Uterus (tissue), 4 donors: Measurements from ENCODE around the gene PARD6B. TPM values are rescaled to one million over a fixed set of nuclear protein-coding genes. Genes with fewer than 3 reads are reported as not detected.

Experiments used
- DNase-seq, 2 donors: peaks; one replicate each; pipeline ENCODE4 v3.0.0-alpha.2; 2019 to 2020
- H3K27ac ChIP-seq, 2 donors: fragments of 200-600 bp; sonication (generic); 1 replicate in 1 of 2; 2 replicates in 1 of 2; pipeline ENCODE4 v1.5.1; 2016 to 2018
- H3K27me3 ChIP-seq, 2 donors: fragments of 200-600 bp; sonication (generic); one replicate each; pipeline ENCODE4 v1.5.1; 2018 to 2019; ENCODE audit warnings: control low read depth in 1 of 2
- H3K36me3 ChIP-seq, 2 donors: fragments of 200-600 bp; sonication (generic); one replicate each; pipeline ENCODE4 v1.5.1; 2019; ENCODE audit warnings: control low read depth in 1 of 2
- H3K4me1 ChIP-seq, 2 donors: fragments of 200-600 bp; sonication (generic); one replicate each; pipeline ENCODE4 v1.5.1; 2018 to 2019; ENCODE audit warnings: control low read depth in 1 of 2
- H3K4me3 ChIP-seq, 2 donors: fragments of 200-600 bp; sonication (generic); 1 replicate in 1 of 2; 2 replicates in 1 of 2; pipeline ENCODE4 v1.5.1; 2018 to 2019; ENCODE audit warnings: mild to moderate bottlenecking in 1 of 2
- H3K9me3 ChIP-seq, 2 donors: fragments of 200-600 bp; sonication (generic); one replicate each; pipeline ENCODE4 v1.5.1; 2019; ENCODE audit warnings: control low read depth in 1 of 2
- POLR2A ChIP-seq, 2 donors: fragments of 450-650 bp; IDR thresholded peaks; one replicate each; pipeline ENCODE4 v1.6.1; 2016; ENCODE audit warnings: antibody characterized with exemption in 2 of 2, mild to moderate bottlenecking in 1 of 2, moderate library complexity in 1 of 2
- intact Hi-C: fragments of 100-400 bp; cut with DNase I; formaldehyde crosslinking; loops from one replicate; pipeline ENCODE4 v1.15.1; 2023; ENCODE audit warnings: low total_unique reads
- total RNA-seq, 4 donors: library from RNA; depleted of rRNA in 3 of 4; stranded (reverse); fragments of >200 nt in 3 of 4; gene quantifications; one replicate each; pipeline versions ENCODE4 v1.1.0 to v1.2.4, GENCODE V29; 2014 to 2023
- TF ChIP-seq, protein P1 (sequence below), 4 experiments: fragments of 200-600 bp in 2 of 4; fragments of 450-650 bp in 2 of 4; sonication (generic) in 2 of 4; IDR thresholded peaks; one replicate each; pipeline ENCODE4 v1.5.1; 2016 to 2019; ENCODE audit warnings: antibody characterized with exemption in 4 of 4, mild to moderate bottlenecking in 2 of 4, moderate library complexity in 1 of 4
- donor health status: DM: yes; HTN: yes; CAD: no.

Gene PARD6B
- total RNA-seq, 4 donors from 2014 or later: 2.0 to 13.2 (median 7.8) TPM

DNA sequence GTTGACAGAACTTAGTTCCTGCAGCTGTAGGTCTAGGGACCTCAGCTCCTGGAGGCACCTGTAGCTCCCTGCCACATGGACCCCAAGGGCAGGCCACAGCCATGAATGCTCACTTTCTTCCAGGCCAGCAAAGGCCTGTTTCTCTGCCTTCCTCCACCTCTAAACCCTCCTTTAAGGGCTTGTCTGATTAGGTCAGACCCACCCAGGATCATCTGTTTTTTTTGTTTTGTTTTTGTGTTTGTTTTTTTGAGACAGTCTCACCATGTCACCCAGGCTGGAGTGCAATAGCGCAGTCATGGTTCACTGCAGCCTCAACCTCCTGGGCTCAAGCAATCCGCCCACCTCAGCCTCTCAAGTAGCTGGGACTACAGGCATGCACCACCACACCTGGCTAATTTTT is 52.0 kb downstream of the PARD6B start:
- H3K4me3 ChIP-seq: no peak overlapping the region
- no peaks in the 10 kb centered on the region for H3K36me3 ChIP-seq
- H3K9me3 ChIP-seq: no peaks in the 10 kb centered on the region
- TF ChIP-seq, protein P1, sequence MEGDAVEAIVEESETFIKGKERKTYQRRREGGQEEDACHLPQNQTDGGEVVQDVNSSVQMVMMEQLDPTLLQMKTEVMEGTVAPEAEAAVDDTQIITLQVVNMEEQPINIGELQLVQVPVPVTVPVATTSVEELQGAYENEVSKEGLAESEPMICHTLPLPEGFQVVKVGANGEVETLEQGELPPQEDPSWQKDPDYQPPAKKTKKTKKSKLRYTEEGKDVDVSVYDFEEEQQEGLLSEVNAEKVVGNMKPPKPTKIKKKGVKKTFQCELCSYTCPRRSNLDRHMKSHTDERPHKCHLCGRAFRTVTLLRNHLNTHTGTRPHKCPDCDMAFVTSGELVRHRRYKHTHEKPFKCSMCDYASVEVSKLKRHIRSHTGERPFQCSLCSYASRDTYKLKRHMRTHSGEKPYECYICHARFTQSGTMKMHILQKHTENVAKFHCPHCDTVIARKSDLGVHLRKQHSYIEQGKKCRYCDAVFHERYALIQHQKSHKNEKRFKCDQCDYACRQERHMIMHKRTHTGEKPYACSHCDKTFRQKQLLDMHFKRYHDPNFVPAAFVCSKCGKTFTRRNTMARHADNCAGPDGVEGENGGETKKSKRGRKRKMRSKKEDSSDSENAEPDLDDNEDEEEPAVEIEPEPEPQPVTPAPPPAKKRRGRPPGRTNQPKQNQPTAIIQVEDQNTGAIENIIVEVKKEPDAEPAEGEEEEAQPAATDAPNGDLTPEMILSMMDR (IDR thresholded peaks at IDR 0.05): no peak
- no peak for TF ChIP-seq POLR2A (IDR thresholded peaks at IDR 0.05)
- DNase-seq: no peak
- intact Hi-C loops: no loop called here
- no peak overlapping the region for H3K27ac ChIP-seq
- no peaks in the 10 kb centered on the region for H3K27me3 ChIP-seq
- H3K4me1 ChIP-seq: no peaks in the 10 kb centered on the region

DNA sequence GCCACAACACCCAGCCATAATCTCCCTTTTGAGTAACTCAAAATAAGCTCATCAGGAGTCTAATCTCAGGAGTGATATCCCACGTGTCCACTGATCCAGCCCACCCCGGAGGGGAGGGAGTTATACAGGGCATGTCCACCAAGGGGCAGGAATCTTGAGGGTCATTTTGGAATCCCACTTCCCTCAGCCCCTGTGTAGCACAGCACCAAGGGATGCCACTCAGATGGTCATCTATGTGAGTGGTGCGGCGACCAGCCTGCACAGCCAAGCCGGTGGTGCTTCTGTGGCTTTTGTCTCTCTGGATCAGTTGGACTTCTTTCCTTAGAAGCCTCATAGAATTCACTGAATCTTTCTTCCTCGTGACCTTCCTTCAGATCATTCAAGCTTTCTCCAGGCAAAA is 52.5 kb downstream of the PARD6B start:
- no peak overlapping the region for H3K4me3 ChIP-seq
- no peaks in the 10 kb centered on the region for H3K9me3 ChIP-seq
- H3K27ac ChIP-seq: no peak overlapping the region
- intact Hi-C loops: no loop called here
- no peaks in the 10 kb centered on the region for H3K4me1 ChIP-seq
- TF ChIP-seq, protein P1 (IDR thresholded peaks at IDR 0.05): no peak
- TF ChIP-seq POLR2A (IDR thresholded peaks at IDR 0.05): no peak
- no peak for DNase-seq
- no peaks in the 10 kb centered on the region for H3K27me3 ChIP-seq
- no peaks in the 10 kb centered on the region for H3K36me3 ChIP-seq

DNA sequence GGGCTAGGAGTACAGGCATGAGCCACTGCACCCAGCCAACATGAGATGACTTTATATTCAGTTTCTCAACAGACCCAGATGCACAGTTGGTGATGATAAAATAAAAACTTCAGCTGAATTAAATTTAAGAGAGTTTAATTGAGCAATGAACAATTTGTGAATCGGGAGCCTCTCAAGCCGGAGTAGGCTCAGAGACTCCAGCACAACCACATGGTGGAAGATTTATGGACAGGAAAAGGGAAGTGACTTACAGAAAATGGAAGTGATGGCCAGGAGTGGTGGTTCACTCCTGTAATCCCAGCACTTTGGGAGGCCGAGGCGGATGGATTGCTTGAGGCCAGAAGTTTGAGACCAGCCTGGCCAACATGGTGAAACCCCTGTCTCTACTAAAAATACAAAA is 53.1 kb downstream of the PARD6B start:
- no peak for TF ChIP-seq POLR2A (IDR thresholded peaks at IDR 0.05)
- TF ChIP-seq, protein P1 (IDR thresholded peaks at IDR 0.05): no peak

DNA sequence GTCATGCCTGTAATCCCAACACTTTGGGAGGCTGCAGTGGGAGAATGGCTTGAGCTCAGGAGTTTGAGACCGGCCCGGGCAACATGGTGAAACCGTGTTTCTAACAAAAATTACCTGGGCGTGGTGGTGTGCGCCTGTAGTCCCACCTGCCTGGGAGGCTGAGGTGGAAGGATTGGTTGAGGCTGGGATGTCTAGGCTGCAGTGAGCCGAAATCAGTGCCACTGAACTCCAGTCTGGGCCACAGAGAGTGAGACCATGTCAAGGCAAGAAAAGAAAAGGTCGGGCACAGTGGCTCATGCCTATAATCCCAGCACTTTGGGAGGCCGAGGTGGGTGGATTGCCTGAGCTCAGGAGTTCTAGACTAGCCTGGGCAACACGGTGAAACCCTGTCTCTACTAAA is 55.3 kb downstream of the PARD6B start:
- H3K4me3 ChIP-seq: no peak overlapping the region
- H3K27me3 ChIP-seq: no peaks in the 10 kb centered on the region
- H3K36me3 ChIP-seq: no peaks in the 10 kb centered on the region
- TF ChIP-seq POLR2A (IDR thresholded peaks at IDR 0.05): no peak
- TF ChIP-seq, protein P1 (IDR thresholded peaks at IDR 0.05): no peak
- intact Hi-C loops: no loop called here
- no peak overlapping the region for H3K27ac ChIP-seq
- DNase-seq: no peak
- H3K9me3 ChIP-seq: no peaks in the 10 kb centered on the region
- H3K4me1 ChIP-seq: peaks cover 6 to 9% of the 10 kb centered on the region in 2 donors

More for the DNA sequence above, 53.1 kb downstream of the PARD6B start:
- intact Hi-C loops: no loop called here
- Histone ChIP-seq H3K4me1 (no peaks in the 10 kb centered on the region), H3K27ac (no peak overlapping the region), H3K36me3 (no peaks in the 10 kb centered on the region), H3K27me3 (no peaks in the 10 kb centered on the region), H3K4me3 (no peak overlapping the region), H3K9me3 (no peaks in the 10 kb centered on the region)
- DNase-seq: no peak

DNA sequence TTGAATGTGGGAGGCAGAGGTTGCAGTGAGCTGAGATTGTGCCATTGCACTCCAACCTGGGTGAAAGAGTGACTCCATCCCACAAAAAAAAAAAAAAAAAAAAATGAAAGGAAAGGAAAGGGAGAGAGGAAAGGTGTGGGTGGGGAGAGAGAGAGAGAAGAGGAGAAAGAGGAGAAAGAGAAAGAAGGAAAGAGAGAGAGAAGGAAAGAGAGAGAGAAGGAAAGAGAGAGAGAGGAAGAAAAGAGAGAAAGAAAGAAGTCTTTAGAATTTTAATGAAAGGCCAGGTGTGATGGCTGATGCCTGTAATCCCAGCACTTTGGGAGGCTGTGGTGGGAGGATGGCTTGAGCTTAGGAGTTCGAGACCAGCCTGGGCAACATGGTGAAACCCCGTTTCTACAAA is 55.8 kb downstream of the PARD6B start:
- Histone ChIP-seq H3K4me1 (peaks cover 6 to 9% of the 10 kb centered on the region in 2 donors), H3K9me3 (no peaks in the 10 kb centered on the region), H3K36me3 (no peaks in the 10 kb centered on the region), H3K27ac (peak overlapping the region in 1 of 2 donors; percentile 74), H3K27me3 (no peaks in the 10 kb centered on the region), H3K4me3 (no peak overlapping the region)
- TF ChIP-seq POLR2A (IDR thresholded peaks at IDR 0.05): no peak
- TF ChIP-seq, protein P1 (IDR thresholded peaks at IDR 0.05): no peak
- no peak for DNase-seq
- intact Hi-C loops: no loop called here
